ENCODE data around the gene NAA38. TPM values are rescaled to one million over a fixed set of nuclear protein-coding genes. Genes with fewer than 3 reads are reported as not detected.

Gene NAA38
- total and polyA plus RNA-seq, 2 donors (not counting 1 experiment from before 2014, with no cell fraction given): 20.0 to 80.5 TPM

GRCh38 chr17:7884581-7885366 lies 27.4 kb upstream of the NAA38 start:
- peak; percentile 1 for ATAC-seq (ENCODE audit: low read depth)
- Histone ChIP-seq H4K20me1 (ENCODE audit: control insufficient read depth, insufficient read depth, low read length, poor library complexity, severe bottlenecking) (no peaks in the 10 kb centered on the region), H3K27me3 (replicated peaks in 1 of 4; ENCODE audit: control extremely low read depth in 1 of 4, control insufficient read depth in 3 of 4, insufficient read depth in 4 of 4, low read length in 3 of 4) (no peaks in the 10 kb centered on the region), H2AFZ (ENCODE audit: insufficient read depth, low read depth, low read length, poor library complexity, severe bottlenecking) (peak overlapping the region; percentile 43), H3K79me2 (ENCODE audit: control insufficient read depth, insufficient read depth, low read length) (peaks cover 17% of the 10 kb centered on the region), H3K4me2 (replicated peaks; ENCODE audit: low read depth, low read length, poor library complexity, severe bottlenecking) (peak overlapping the region; percentile 86), H3K4me1 (ENCODE audit: control insufficient read depth in 2 of 2, insufficient read depth in 2 of 2, low read length in 2 of 2) (peaks cover 40 to 54% of the 10 kb centered on the region in 2 donors), H3K9ac (ENCODE audit: low read length) (peak overlapping the region; percentile 68), H3K4me3 (ENCODE audit: control extremely low read depth in 1 of 5, extremely low read depth in 1 of 5, insufficient read depth in 1 of 5, low read depth in 2 of 5, low read length in 4 of 5) (peak overlapping the region in 4 of 5 experiments; percentile 65 to 81 (median 76)), H3K9me3 (ENCODE audit: control extremely low read depth in 1 of 3, control insufficient read depth in 2 of 3, insufficient read depth in 1 of 3, low read length in 2 of 3) (no peaks in the 10 kb centered on the region), H3K36me3 (replicated peaks in 1 of 2; ENCODE audit: control extremely low read depth in 1 of 2, control insufficient read depth in 1 of 2, extremely low read depth in 1 of 2, insufficient read depth in 2 of 2, low read length in 1 of 2) (no peaks in the 10 kb centered on the region), H3K27ac (ENCODE audit: low read length in 2 of 2) (peak overlapping the region in 1 of 2 donors; percentile 33)
- peaks cover 3% of the 10 kb centered on the region for H3K4me1 Mint-ChIP-seq
- H3K27me3 Mint-ChIP-seq: no peaks in the 10 kb centered on the region
- DNase-seq: peak; percentile 64
- no peaks in the 10 kb centered on the region for H3K9me3 Mint-ChIP-seq (ENCODE audit: insufficient read depth)
- H3K4me3 Mint-ChIP-seq: peak overlapping the region; percentile 75
- under 1% methylated on average over 39 of the region's 100 CpGs for WGBS (ENCODE audit: insufficient coverage)
- peak overlapping the region; percentile 78 for H3K27ac Mint-ChIP-seq
- CTCF ChIA-PET: interaction anchor here (1.0 kb wide), 1 partner anchor 27 kb away, joined by 3 read pairs; the partner anchor contains the start of genes CYB5D1 and NAA38
- intact Hi-C loops (cut with micrococcal nuclease): loop anchor here (10.0 kb wide), 1 partner anchor 140 kb away; no protein-coding TSS in a partner anchor
- TF ChIP-seq CTCF (IDR thresholded peaks at IDR 0.05) (no peak), EZH2 (IDR thresholded peaks at IDR 0.05; ENCODE audit: borderline replicate concordance, insufficient read depth, low read depth, low read length, poor library complexity, severe bottlenecking) (no peak)
- POLR2A ChIA-PET: interaction anchor here (0.7 to 1.3 kb wide), 3 partner anchors 28 to 51 kb away, joined by 3 to 4 read pairs (median 3); partner anchors contain the start of gene NAA38

Data from B cell (primary cell).